Common myeloid progenitor, CD34-positive (primary cell): Measurements from ENCODE around the gene KLHL36.

Experiments used
- CTCF ChIA-PET: fragments of 350-600 bp; sonication (Branson Sonifier 250); formaldehyde crosslinking; loops from one replicate; lab custom pipeline; 2021; ENCODE audit warnings: antibody characterized with exemption; lab: Charles Lee
- POLR2A ChIA-PET: fragments of 350-600 bp; sonication (Branson Sonifier 250); formaldehyde crosslinking; loops from one replicate; lab custom pipeline; 2021; ENCODE audit warnings: antibody characterized with exemption; lab: Charles Lee
- DNase-seq, 3 donors: peaks; one replicate each; pipeline versions ENCODE4 v3.0.0 to v3.0.0-alpha.2; 2013
- H3K27ac ChIP-seq, 2 experiments: 1 replicate in 1 of 2; 2 replicates in 1 of 2; pipeline ENCODE4 v1.7.0; 2013; ENCODE audit warnings: inconsistent platforms in 2 of 2, low read length in 2 of 2, mild to moderate bottlenecking in 2 of 2, low read depth in 1 of 2, moderate library complexity in 1 of 2; ENCODE audit not compliant: severe bottlenecking in 2 of 2, insufficient read depth in 1 of 2, poor library complexity in 1 of 2
- H3K27me3 ChIP-seq, 5 experiments: replicated peaks in 2 of 5; 1 replicate in 3 of 5; 2 replicates in 2 of 5; pipeline versions ENCODE4 v1.6.1 to v1.7.0; 2013; ENCODE audit warnings: low read length in 4 of 5, mild to moderate bottlenecking in 2 of 5, moderate library complexity in 2 of 5, inconsistent platforms in 1 of 5; ENCODE audit not compliant: insufficient read depth in 5 of 5, control insufficient read depth in 4 of 5
- H3K36me3 ChIP-seq, 4 experiments: 1 replicate in 2 of 4; 2 replicates in 2 of 4; pipeline versions ENCODE4 v1.6.1 to v1.7.0; 2013; ENCODE audit warnings: low read length in 3 of 4, control low read depth in 1 of 4, mild to moderate bottlenecking in 1 of 4; ENCODE audit not compliant: control insufficient read depth in 4 of 4, insufficient read depth in 4 of 4
- H3K4me1 ChIP-seq, 4 experiments: 1 replicate in 3 of 4; 2 replicates in 1 of 4; pipeline versions ENCODE4 v1.6.1 to v1.7.1; 2013; ENCODE audit warnings: low read length in 3 of 4, mild to moderate bottlenecking in 3 of 4, control low read depth in 1 of 4, inconsistent platforms in 1 of 4, moderate library complexity in 1 of 4; ENCODE audit not compliant: control insufficient read depth in 4 of 4, insufficient read depth in 4 of 4; ENCODE audit errors: control extremely low read depth in 1 of 4
- H3K4me3 ChIP-seq, 7 experiments: 1 replicate in 4 of 7; 2 replicates in 3 of 7; pipeline versions ENCODE4 v1.5.1 to v1.7.0; 2013; ENCODE audit warnings: mild to moderate bottlenecking in 7 of 7, low read length in 6 of 7, moderate library complexity in 6 of 7, inconsistent platforms in 2 of 7, low read depth in 2 of 7, control low read depth in 1 of 7; ENCODE audit not compliant: insufficient read depth in 4 of 7, control insufficient read depth in 1 of 7; ENCODE audit errors: extremely low read depth in 1 of 7
- H3K9me3 ChIP-seq, 5 experiments: 1 replicate in 4 of 5; 2 replicates in 1 of 5; pipeline versions ENCODE4 v1.6.1 to v1.7.1; 2013; ENCODE audit warnings: low read length in 4 of 5, mild to moderate bottlenecking in 2 of 5, inconsistent platforms in 1 of 5, low read depth in 1 of 5, moderate library complexity in 1 of 5; ENCODE audit not compliant: control insufficient read depth in 4 of 5, insufficient read depth in 2 of 5; ENCODE audit errors: control extremely low read depth in 1 of 5
- WGBS: methylation state at CpG from one replicate; pipeline ENCODE4 v1.1.5; 2013; ENCODE audit not compliant: insufficient coverage; 5-methylcytosine and 5-hydroxymethylcytosine counted together

Gene KLHL36

GRCh38 chr16:84641643-84642358 is 6.5 kb upstream of the KLHL36 start:
- ChIA-PET CTCF (interaction anchor here (0.7 to 1.4 kb wide), 5 partner anchors 27 to 86 kb away, joined by 3 to 4 read pairs (median 4); no protein-coding TSS in a partner anchor), POLR2A (no interaction called here)
- H3K4me1 ChIP-seq: peaks cover 0 to 16% (median 3%) of the 10 kb centered on the region in 4 experiments
- H3K27ac ChIP-seq: no peak overlapping the region
- no peak for DNase-seq
- H3K4me3 ChIP-seq: no peak overlapping the region
- no peaks in the 10 kb centered on the region for H3K36me3 ChIP-seq
- H3K9me3 ChIP-seq: no peaks in the 10 kb centered on the region
- WGBS: 100% methylated on average over 5 of the region's 6 CpGs
- H3K27me3 ChIP-seq: peaks cover 0 to 2% (median 0%) of the 10 kb centered on the region in 5 experiments

GRCh38 chr16:84643180-84643583 is 5.1 kb upstream of the KLHL36 start:
- WGBS: 98% methylated on average over 6 of the region's 8 CpGs
- ChIA-PET POLR2A (no interaction called here), CTCF (interaction anchor here (0.6 to 1.3 kb wide), 3 partner anchors 20 to 579 kb away, joined by 3 to 6 read pairs (median 4); no protein-coding TSS in a partner anchor)
- Histone ChIP-seq H3K27me3 (peaks cover 0 to 2% (median 0%) of the 10 kb centered on the region in 5 experiments), H3K4me1 (peaks cover 2 to 21% (median 9%) of the 10 kb centered on the region in 4 experiments), H3K27ac (no peak overlapping the region), H3K36me3 (no peaks in the 10 kb centered on the region), H3K9me3 (no peaks in the 10 kb centered on the region), H3K4me3 (no peak overlapping the region)
- no peak for DNase-seq

- peaks cover 2 to 21% (median 9%) of the 10 kb centered on the region in 4 experiments for H3K4me1 ChIP-seq
These were observed 4.6 kb upstream of the KLHL36 start for GRCh38 chr16:84643674-84644073.

GRCh38 chr16:84648595-84649510 is 542 bp downstream of the KLHL36 start:
- Histone ChIP-seq H3K4me1 (peaks cover 2 to 15% (median 13%) of the 10 kb centered on the region in 4 experiments), H3K9me3 (no peaks in the 10 kb centered on the region), H3K4me3 (peak overlapping the region; percentile 44 to 83 (median 75)), H3K27ac (peak overlapping the region in 1 of 2 experiments; percentile 43), H3K36me3 (peaks cover 13 to 26% (median 19%) of the 10 kb centered on the region in 4 experiments), H3K27me3 (peaks cover 0 to 2% (median 0%) of the 10 kb centered on the region in 5 experiments)
- CTCF ChIA-PET: interaction anchor here (1.2 kb wide), 1 partner anchor 10 kb away, joined by 3 read pairs; no protein-coding TSS in a partner anchor
- POLR2A ChIA-PET: interaction anchor here (0.6 to 1.3 kb wide), 2 partner anchors 13 to 20 kb away, joined by 3 to 4 read pairs; no protein-coding TSS in a partner anchor
- 5% methylated on average over 65 of the region's 96 CpGs for WGBS
- DNase-seq: peak in 2 of 3 donors; percentile 48 to 60

More at GRCh38 chr16:84643674-84644073, 4.6 kb upstream of the KLHL36 start:
- no peak overlapping the region for H3K4me3 ChIP-seq
- H3K27me3 ChIP-seq: peaks cover 0 to 2% (median 0%) of the 10 kb centered on the region in 5 experiments
- no peak for DNase-seq
- ChIA-PET CTCF (interaction anchor here (1.3 kb wide), 3 partner anchors 21 to 111 kb away, joined by 3 to 6 read pairs (median 6); no protein-coding TSS in a partner anchor), POLR2A (no interaction called here)
- H3K36me3 ChIP-seq: no peaks in the 10 kb centered on the region
- WGBS: 91% methylated on average over 4 of the region's 4 CpGs
- H3K27ac ChIP-seq: no peak overlapping the region
- no peaks in the 10 kb centered on the region for H3K9me3 ChIP-seq

GRCh38 chr16:84649511-84649861 is 1.2 kb downstream of the KLHL36 start:
- ChIA-PET POLR2A (no interaction called here), CTCF (interaction anchor here (1.2 kb wide), 1 partner anchor 9 kb away, joined by 3 read pairs; no protein-coding TSS in a partner anchor)
- no peak for DNase-seq
- H3K4me1 ChIP-seq: peaks cover 2 to 15% (median 13%) of the 10 kb centered on the region in 4 experiments
- H3K27ac ChIP-seq: peak overlapping the region in 1 of 2 experiments; percentile 43
- WGBS: 86% methylated on average over 8 of the region's 11 CpGs
- peaks cover 0 to 2% (median 0%) of the 10 kb centered on the region in 5 experiments for H3K27me3 ChIP-seq
- peaks cover 14 to 29% (median 23%) of the 10 kb centered on the region in 4 experiments for H3K36me3 ChIP-seq
- peak overlapping the region in 5 of 7 experiments; percentile 63 to 83 (median 75) for H3K4me3 ChIP-seq
- no peaks in the 10 kb centered on the region for H3K9me3 ChIP-seq

- H3K27ac ChIP-seq: no peak overlapping the region
- POLR2A ChIA-PET: no interaction called here
- no peak overlapping the region for H3K4me3 ChIP-seq
These were observed 2.0 kb downstream of the KLHL36 start for GRCh38 chr16:84650062-84650991.

More at GRCh38 chr16:84650062-84650991, 2.0 kb downstream of the KLHL36 start:
- WGBS: 98% methylated on average over 16 of the region's 20 CpGs
- DNase-seq: no peak
- peaks cover 14 to 33% (median 23%) of the 10 kb centered on the region in 4 experiments for H3K36me3 ChIP-seq
- CTCF ChIA-PET: interaction anchor here (1.2 kb wide), 1 partner anchor 9 kb away, joined by 3 read pairs; no protein-coding TSS in a partner anchor
- peaks cover 2 to 15% (median 13%) of the 10 kb centered on the region in 4 experiments for H3K4me1 ChIP-seq
- H3K27me3 ChIP-seq: no peaks in the 10 kb centered on the region
- H3K9me3 ChIP-seq: no peaks in the 10 kb centered on the region
